LNCaP clone FGC (cell line): ENCODE measurements around the gene RTN4RL1.
A peak's percentile ranks its signal among the peaks of the same experiment; 100 is the strongest.

Experiments
- DNase-seq: peaks from one replicate; pipeline ENCODE4 v3.0.0-alpha.2; 2011; ENCODE audit warnings: low read depth
- H3K4me3 ChIP-seq: 2 replicates; pipeline ENCODE4 v1.5.1; 2011; ENCODE audit warnings: mild to moderate bottlenecking, low read depth, low read length, control low read depth
- CTCF ChIP-seq: IDR thresholded peaks from 2 replicates; pipeline ENCODE4 v1.5.1; 2012; ENCODE audit warnings: mild to moderate bottlenecking; ENCODE audit not compliant: control insufficient read depth, insufficient read depth; ENCODE audit errors: extremely low read depth

The RTN4RL1 gene

GRCh38 chr17:1937461-1937860 lies 87.7 kb downstream of the RTN4RL1 start:
- DNase-seq, result no peak
- H3K4me3 ChIP-seq, result no peak overlapping the region
- no peak for TF ChIP-seq CTCF

DNA sequence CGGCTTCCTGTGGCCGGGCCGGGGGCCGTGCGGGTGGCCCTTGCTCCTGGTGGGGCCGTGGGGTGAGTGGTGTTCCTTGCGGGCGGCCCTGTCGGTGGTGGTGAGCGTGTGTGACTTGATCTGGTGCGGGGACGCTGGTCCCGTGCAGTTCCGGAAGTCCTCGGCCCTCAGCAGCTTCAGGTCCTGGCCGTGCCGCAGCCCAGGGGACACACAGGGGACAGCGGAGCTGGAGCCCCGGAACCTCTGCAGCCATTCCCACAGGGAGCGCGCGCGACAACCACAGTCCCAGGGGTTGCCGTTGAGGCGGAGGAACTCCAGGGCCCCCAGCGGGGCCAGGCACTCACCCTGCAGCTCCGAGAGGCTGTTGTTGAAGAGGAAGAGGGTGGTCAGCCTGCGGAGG lies 88.4 kb downstream of the RTN4RL1 start:
- no peak for DNase-seq
- no peak for TF ChIP-seq CTCF
- H3K4me3 ChIP-seq, result no peak overlapping the region

- no peak for DNase-seq
- no peak overlapping the region for H3K4me3 ChIP-seq
- TF ChIP-seq CTCF, result no peak
Observed at GRCh38 chr17:1934901-1935300, 90.2 kb downstream of the RTN4RL1 start.

DNA sequence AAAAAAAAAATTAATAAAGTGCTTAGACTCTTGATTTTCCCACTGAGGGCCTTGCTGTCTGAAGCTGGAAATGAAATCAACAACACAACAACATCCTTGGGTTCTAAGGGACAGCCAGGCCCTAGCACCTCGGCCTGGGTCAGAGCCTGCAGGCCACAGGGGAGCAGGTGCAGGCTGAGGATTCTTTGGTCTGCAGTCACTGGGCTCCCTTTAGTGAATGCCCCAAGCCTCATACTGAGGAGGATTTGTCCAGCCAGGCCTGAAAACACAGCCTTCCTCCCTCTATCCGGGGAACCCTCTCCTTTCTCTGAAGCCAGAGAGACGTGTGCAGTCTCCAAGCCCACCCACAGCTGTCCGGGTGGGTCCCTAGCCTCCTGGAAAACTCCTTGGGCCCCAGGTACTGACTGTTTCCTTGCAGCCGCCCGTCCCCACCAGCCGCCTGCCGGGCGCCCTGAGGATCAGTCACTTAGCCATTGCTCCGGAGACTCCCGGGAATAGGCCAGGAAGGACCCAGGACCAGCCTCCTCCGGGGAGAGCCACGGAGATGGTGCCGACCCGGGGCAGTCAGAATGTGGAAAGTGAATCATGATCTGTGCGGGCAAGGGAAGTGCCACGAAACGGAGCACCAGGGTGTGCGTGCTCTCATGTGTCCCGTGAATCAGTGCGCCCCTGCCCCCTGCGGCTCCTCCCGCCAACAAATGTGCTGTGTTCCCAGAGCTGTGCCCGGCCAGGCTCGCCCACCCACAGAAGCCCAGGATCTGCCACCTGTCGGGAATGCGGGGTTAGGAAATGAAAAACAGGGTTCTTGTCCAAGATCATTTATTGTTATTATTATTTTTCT lies 91.0 kb downstream of the RTN4RL1 start:
- TF ChIP-seq CTCF, result no peak
- H3K4me3 ChIP-seq, result no peak overlapping the region
- no peak for DNase-seq

DNA sequence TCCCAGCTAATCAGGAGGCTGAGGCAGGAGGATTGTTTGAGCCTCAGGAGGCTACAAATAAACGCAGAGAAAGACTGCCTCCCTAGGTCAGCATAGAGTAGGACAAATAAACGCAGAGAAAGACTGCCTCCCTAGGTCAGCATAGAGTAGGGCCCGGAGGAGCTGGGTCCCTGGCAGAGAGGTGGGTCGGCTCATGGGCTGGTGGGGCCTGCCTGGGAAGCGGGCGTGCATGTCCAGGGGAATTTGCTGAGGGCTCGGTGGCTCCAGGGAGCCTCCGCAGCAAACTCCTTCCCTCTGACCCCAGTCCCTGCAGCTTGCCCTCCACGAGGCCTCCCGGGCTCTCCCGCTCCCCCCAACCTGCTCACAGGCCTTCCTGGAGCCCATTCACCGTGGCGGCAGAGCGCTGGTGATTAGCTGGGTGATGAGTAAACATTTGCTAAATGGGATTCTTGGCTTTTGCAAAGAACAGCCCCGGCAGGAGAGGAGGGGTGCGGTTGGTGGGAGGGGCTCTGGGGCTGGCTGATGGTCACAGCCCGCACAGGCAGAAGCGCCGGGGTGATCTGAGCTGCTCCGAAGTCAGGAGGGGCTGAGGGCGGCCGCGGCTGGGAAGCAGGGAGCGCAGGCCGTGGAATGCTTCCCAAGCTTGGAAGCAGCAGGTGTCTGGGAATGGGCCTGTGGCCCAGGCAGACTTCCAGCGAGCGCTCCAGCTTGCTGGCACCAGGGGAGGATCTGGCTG lies 93.1 kb downstream of the RTN4RL1 start:
- H3K4me3 ChIP-seq, result no peak overlapping the region
- peak; percentile 55 for DNase-seq
- no peak; the same call in 1 of the 2 replicates for TF ChIP-seq CTCF

DNA sequence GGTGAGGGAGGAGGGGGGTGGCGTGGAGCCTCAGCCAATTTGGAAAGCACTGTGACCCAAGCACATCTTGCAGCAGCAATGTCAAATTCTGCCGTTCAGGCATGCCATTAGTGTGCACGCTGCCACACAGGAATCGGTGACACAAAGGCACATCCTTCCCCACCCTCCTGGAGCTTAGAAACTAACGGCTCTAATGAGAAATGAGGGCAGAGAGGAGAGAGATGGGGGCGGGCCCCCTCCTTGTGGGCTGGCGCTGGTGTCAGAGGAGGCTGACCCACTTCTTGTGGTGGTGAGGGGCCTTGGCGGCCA lies 94.8 kb downstream of the RTN4RL1 start:
- DNase-seq, result no peak
- TF ChIP-seq CTCF, result no peak

More for the DNA sequence above, 94.8 kb downstream of the RTN4RL1 start:
- no peak overlapping the region for H3K4me3 ChIP-seq
